GM23338 (cell line): ENCODE results near the gene CPSF4L. TPM values are rescaled to one million over a fixed set of nuclear protein-coding genes. Genes with fewer than 3 reads are reported as not detected.

ENCODE experiments used
- ATAC-seq: fragments of 200-7000 bp; cut with Tn5 transposase; 3 replicates; pipeline ENCODE4 v1.9.1; 2020
- DNase-seq: peaks from one replicate; pipeline ENCODE4 v3.0.0-alpha.2; 2015; ENCODE audit warnings: low spot score
- H2AFZ ChIP-seq: fragments of 200-600 bp; sonication (generic); 2 replicates; pipeline ENCODE4 v1.8.0; 2016; ENCODE audit warnings: antibody characterized with exemption, mild to moderate bottlenecking, moderate library complexity
- H3F3A ChIP-seq: fragments of 200-600 bp; sonication (generic); replicated peaks from 2 replicates; pipeline ENCODE4 v1.8.0; 2017; ENCODE audit warnings: antibody characterized with exemption, mixed run types, low read depth
- H3K27ac ChIP-seq: fragments of 200-600 bp; sonication (generic); 2 replicates; pipeline ENCODE4 v1.6.1; 2016; ENCODE audit warnings: low read depth
- H3K27me3 ChIP-seq: fragments of 200-600 bp; sonication (generic); 2 replicates; pipeline ENCODE4 v1.8.0; 2016; ENCODE audit warnings: mild to moderate bottlenecking, mixed run types, moderate library complexity; ENCODE audit not compliant: insufficient read depth
- H3K36me3 ChIP-seq: fragments of 200-600 bp; sonication (generic); 2 replicates; pipeline ENCODE4 v1.8.0; 2016; ENCODE audit warnings: mild to moderate bottlenecking; ENCODE audit not compliant: insufficient read depth
- H3K4me1 ChIP-seq: fragments of 200-600 bp; sonication (generic); 2 replicates; pipeline ENCODE4 v1.8.0; 2016; ENCODE audit warnings: mild to moderate bottlenecking, moderate library complexity; ENCODE audit not compliant: insufficient read depth
- H3K4me2 ChIP-seq: fragments of 200-600 bp; sonication (generic); 2 replicates; pipeline ENCODE4 v1.7.1; 2017; ENCODE audit warnings: mixed run types
- H3K4me3 ChIP-seq: fragments of 200-600 bp; sonication (generic); 2 replicates; pipeline ENCODE4 v1.6.1; 2016; ENCODE audit warnings: mixed run types
- H3K79me2 ChIP-seq: fragments of 200-600 bp; sonication (generic); replicated peaks from 2 replicates; pipeline ENCODE4 v1.8.0; 2017; ENCODE audit warnings: mild to moderate bottlenecking; ENCODE audit not compliant: insufficient read depth
- H3K9me2 ChIP-seq: fragments of 200-600 bp; sonication (generic); 2 replicates; pipeline ENCODE4 v1.8.0; 2017; ENCODE audit not compliant: insufficient read depth
- H4K20me1 ChIP-seq: fragments of 200-600 bp; sonication (generic); replicated peaks from 2 replicates; pipeline ENCODE4 v1.8.0; 2017; ENCODE audit warnings: mild to moderate bottlenecking; ENCODE audit not compliant: insufficient read depth
- H3K27ac Mint-ChIP-seq: 2 replicates; pipeline ENCODE4 v1.8.0; 2020; ENCODE audit warnings: inconsistent platforms, mild to moderate bottlenecking, moderate library complexity, mixed read lengths
- H3K27me3 Mint-ChIP-seq: 3 replicates; pipeline ENCODE4 v1.8.0; 2022; ENCODE audit warnings: low read depth, mild to moderate bottlenecking, moderate library complexity, mixed read lengths, inconsistent platforms; ENCODE audit not compliant: insufficient read depth, poor library complexity
- H3K36me3 Mint-ChIP-seq: 3 replicates; pipeline ENCODE4 v1.8.0; 2021; ENCODE audit warnings: low read depth, mild to moderate bottlenecking, inconsistent platforms, moderate library complexity, mixed read lengths
- H3K4me1 Mint-ChIP-seq: 3 replicates; pipeline ENCODE4 v1.8.0; 2020; ENCODE audit warnings: mild to moderate bottlenecking, inconsistent platforms, mixed read lengths
- H3K4me3 Mint-ChIP-seq: 3 replicates; pipeline ENCODE4 v1.8.0; 2021; ENCODE audit warnings: moderate library complexity, mild to moderate bottlenecking, inconsistent platforms, mixed read lengths
- H3K9me3 Mint-ChIP-seq: 3 replicates; pipeline ENCODE4 v1.8.0; 2020; ENCODE audit warnings: moderate library complexity, mild to moderate bottlenecking, inconsistent platforms, mixed read lengths
- CREB1 ChIP-seq: fragments of 250-450 bp; sonication (Bioruptor Pico); IDR thresholded peaks from 2 replicates; pipeline ENCODE4 v1.5.0; 2020; ENCODE audit warnings: low read depth, mild to moderate bottlenecking, moderate library complexity
- EZH2 ChIP-seq: fragments of 200-600 bp; sonication (generic); IDR thresholded peaks from one replicate; pipeline ENCODE4 v1.8.0; 2017; ENCODE audit warnings: antibody characterized with exemption, mild to moderate bottlenecking, low read depth; ENCODE audit not compliant: unreplicated experiment
- EZH2phosphoT487 ChIP-seq: fragments of 200-600 bp; sonication (generic); IDR thresholded peaks from one replicate; pipeline ENCODE4 v1.8.1; 2018; ENCODE audit warnings: antibody characterized with exemption; ENCODE audit not compliant: unreplicated experiment
- NANOG ChIP-seq: IDR thresholded peaks from 2 replicates; pipeline ENCODE4 v1.6.1; 2016; ENCODE audit warnings: antibody characterized with exemption, borderline replicate concordance
- POLR2AphosphoS5 ChIP-seq: IDR thresholded peaks from 2 replicates; pipeline ENCODE4 v1.6.1; 2016; ENCODE audit warnings: antibody characterized with exemption, low read depth
- STAT1 ChIP-seq: IDR thresholded peaks from one replicate; pipeline ENCODE4 v1.6.1; 2016; ENCODE audit warnings: antibody characterized with exemption; ENCODE audit not compliant: unreplicated experiment
- ZNF114 ChIP-seq: fragments of 250-450 bp; sonication (Bioruptor Pico); IDR thresholded peaks from 2 replicates; pipeline ENCODE4 v1.5.0; 2020; ENCODE audit warnings: mild to moderate bottlenecking, moderate library complexity
- ZNF331 ChIP-seq: fragments of 250-450 bp; sonication (Bioruptor Pico); IDR thresholded peaks from 2 replicates; pipeline ENCODE4 v1.5.0; 2020; ENCODE audit warnings: low read depth, mild to moderate bottlenecking, moderate library complexity
- ZNF462 ChIP-seq: fragments of 250-450 bp; sonication (Bioruptor Pico); IDR thresholded peaks from 2 replicates; pipeline ENCODE4 v1.5.0; 2020; ENCODE audit warnings: mild to moderate bottlenecking, moderate library complexity
- polyA plus RNA-seq: library from polyadenylated mRNA; unstranded; fragments of >200 nt; fragmentation: Nextera tagmentation; extraction: Ambion mirVana; gene quantifications from 2 replicates; pipeline ENCODE4 v1.2.1, GENCODE V29; 2016
- total RNA-seq: library from RNA; depleted of rRNA; stranded (reverse); fragments of >200 nt; shearing (Covaris generic); gene quantifications from 2 replicates; pipeline ENCODE4 v1.2.3, GENCODE V29; 2014
- TF ChIP-seq, protein P1 (sequence below), 2 experiments: fragments of 200-600 bp in 1 of 2; sonication (generic) in 1 of 2; conservative IDR thresholded peaks; 2 replicates each; pipeline versions ENCODE4 v1.5.1 to v1.6.1; 2016 to 2017; ENCODE audit warnings: antibody characterized with exemption in 2 of 2, low read depth in 2 of 2, mild to moderate bottlenecking in 2 of 2, moderate library complexity in 1 of 2

The CPSF4L gene
- total and polyA plus RNA-seq, 2 experiments from 2014 or later = not detected

DNA sequence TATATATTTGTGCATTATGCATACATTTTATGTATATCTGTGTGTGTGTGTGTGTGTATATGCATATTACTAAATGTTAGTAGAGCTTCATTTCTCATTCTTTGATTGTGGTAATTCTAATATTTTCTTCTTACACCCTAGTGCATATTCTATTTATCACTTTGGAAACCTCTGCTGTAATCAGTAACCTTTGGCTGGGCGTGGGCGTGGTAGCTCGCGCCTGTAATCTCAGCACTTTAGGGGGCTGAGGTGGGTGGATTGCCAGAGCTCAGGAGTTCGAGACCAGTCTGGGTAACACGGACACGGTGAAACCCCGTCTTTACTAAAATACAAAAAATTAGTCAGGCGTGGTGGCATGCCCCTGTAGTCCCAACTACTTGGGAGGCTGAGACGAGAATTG, 26.9 kb downstream of the CPSF4L start:
- Mint-ChIP-seq H3K9me3 (no peaks in the 10 kb centered on the region), H3K4me1 (peaks cover 15% of the 10 kb centered on the region), H3K27ac (no peak overlapping the region), H3K4me3 (no peak overlapping the region), H3K27me3 (peaks cover 14% of the 10 kb centered on the region), H3K36me3 (peaks cover 33% of the 10 kb centered on the region)
- Histone ChIP-seq H3K9me2 (no peaks in the 10 kb centered on the region), H3K4me3 (no peak overlapping the region), H4K20me1 (peaks cover 8% of the 10 kb centered on the region), H2AFZ (no peak overlapping the region), H3K27ac (no peak overlapping the region), H3K79me2 (peaks cover 87% of the 10 kb centered on the region), H3K36me3 (peaks cover 28% of the 10 kb centered on the region), H3K27me3 (no peaks in the 10 kb centered on the region), H3K4me1 (peaks cover 13% of the 10 kb centered on the region), H3K4me2 (no peak overlapping the region), H3F3A (no peaks in the 10 kb centered on the region)
- DNase-seq = no peak
- ATAC-seq = no peak
- TF ChIP-seq EZH2phosphoT487 = no peak
- TF ChIP-seq STAT1 = no peak
- no peak for TF ChIP-seq CREB1 (CRISPR knock-in tag)

DNA sequence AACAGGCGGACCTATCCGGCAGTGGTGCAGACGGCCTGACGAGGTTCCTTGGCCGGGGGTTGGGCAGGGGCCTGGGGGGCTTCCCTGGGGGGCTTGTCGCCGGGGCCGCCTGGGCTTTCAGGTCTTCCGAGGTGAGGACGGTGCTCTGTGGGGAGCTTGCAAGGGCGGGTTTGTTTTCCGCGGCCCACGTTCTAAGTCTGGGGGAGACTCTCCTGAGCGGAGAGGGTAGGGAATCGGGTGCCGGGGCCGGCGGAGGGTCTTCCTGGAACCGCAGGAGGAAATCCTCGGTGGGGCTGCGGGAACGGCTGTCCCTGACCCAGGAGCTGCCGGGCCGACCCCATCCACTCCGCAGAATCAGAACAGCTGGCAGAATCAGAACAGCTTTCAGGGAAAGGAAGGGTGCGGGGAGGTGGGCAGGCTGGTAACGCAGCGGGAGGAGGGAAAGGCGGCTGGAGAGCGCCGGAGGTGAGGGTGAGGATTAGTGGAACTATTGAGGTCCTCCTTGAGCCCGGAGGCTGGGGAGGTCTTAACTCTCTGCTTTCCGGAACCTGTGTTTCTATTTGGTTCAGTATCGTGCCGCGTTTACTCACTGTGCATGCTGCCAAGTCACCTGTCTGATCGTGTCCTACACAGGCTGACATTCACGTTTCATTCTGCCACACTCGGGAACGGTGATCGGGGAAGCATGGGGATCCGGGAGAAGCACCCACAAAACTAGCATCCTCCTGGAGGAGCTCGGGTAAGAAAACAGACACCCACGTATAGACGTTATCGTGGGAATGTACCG, 28.9 kb downstream of the CPSF4L start:
- peak overlapping the region; percentile 95 for H3K4me2 ChIP-seq
- peak overlapping the region; percentile 89 for H2AFZ ChIP-seq
- Mint-ChIP-seq H3K9me3 (no peaks in the 10 kb centered on the region), H3K4me1 (peaks cover 32% of the 10 kb centered on the region), H3K4me3 (peak overlapping the region; percentile 97), H3K27ac (peak overlapping the region; percentile 99), H3K27me3 (peaks cover 14% of the 10 kb centered on the region), H3K36me3 (peaks cover 28% of the 10 kb centered on the region)
- TF ChIP-seq ZNF462 (CRISPR knock-in tag) (no peak), EZH2phosphoT487 (no peak), ZNF114 (no peak), POLR2AphosphoS5 (no peak), EZH2 (no peak), NANOG (no peak), ZNF331 (CRISPR knock-in tag) (no peak), CREB1 (CRISPR knock-in tag) (no peak)
- TF ChIP-seq, protein P1, sequence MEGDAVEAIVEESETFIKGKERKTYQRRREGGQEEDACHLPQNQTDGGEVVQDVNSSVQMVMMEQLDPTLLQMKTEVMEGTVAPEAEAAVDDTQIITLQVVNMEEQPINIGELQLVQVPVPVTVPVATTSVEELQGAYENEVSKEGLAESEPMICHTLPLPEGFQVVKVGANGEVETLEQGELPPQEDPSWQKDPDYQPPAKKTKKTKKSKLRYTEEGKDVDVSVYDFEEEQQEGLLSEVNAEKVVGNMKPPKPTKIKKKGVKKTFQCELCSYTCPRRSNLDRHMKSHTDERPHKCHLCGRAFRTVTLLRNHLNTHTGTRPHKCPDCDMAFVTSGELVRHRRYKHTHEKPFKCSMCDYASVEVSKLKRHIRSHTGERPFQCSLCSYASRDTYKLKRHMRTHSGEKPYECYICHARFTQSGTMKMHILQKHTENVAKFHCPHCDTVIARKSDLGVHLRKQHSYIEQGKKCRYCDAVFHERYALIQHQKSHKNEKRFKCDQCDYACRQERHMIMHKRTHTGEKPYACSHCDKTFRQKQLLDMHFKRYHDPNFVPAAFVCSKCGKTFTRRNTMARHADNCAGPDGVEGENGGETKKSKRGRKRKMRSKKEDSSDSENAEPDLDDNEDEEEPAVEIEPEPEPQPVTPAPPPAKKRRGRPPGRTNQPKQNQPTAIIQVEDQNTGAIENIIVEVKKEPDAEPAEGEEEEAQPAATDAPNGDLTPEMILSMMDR (conservative IDR thresholded peaks at IDR 0.05; ENCODE audit: low read depth in 2 of 2) = no peak
- H3K9me2 ChIP-seq = no peaks in the 10 kb centered on the region
- DNase-seq (peak; percentile 63), ATAC-seq (peak; percentile 49)
- peaks cover 20% of the 10 kb centered on the region for H3K36me3 ChIP-seq
- H3K4me3 ChIP-seq = peak overlapping the region; percentile 94
- H3K27ac ChIP-seq = peak overlapping the region; percentile 33; the same call in 1 of the 2 replicates
- H3K4me1 ChIP-seq = peaks cover 31% of the 10 kb centered on the region
- H3K79me2 ChIP-seq = peaks cover 87% of the 10 kb centered on the region
- H3K27me3 ChIP-seq = no peaks in the 10 kb centered on the region
- peaks cover 21% of the 10 kb centered on the region; the same call in 1 of the 2 replicates for H4K20me1 ChIP-seq
- H3F3A ChIP-seq = no peaks in the 10 kb centered on the region
